B cell (primary cell): ENCODE data around the gene TAF9.

Experiments used
- EZH2 ChIP-seq: IDR thresholded peaks from 2 replicates; pipeline ENCODE4 v1.6.1; 2012; ENCODE audit warnings: borderline replicate concordance, low read depth, mild to moderate bottlenecking, moderate library complexity, low read length; ENCODE audit not compliant: insufficient read depth, poor library complexity, severe bottlenecking
- TF ChIP-seq, protein P1 (sequence below): fragments of 200-600 bp; IDR thresholded peaks from one replicate; pipeline ENCODE4 v1.8.0; 2022; ENCODE audit warnings: antibody characterized with exemption, mild to moderate bottlenecking

DNA sequence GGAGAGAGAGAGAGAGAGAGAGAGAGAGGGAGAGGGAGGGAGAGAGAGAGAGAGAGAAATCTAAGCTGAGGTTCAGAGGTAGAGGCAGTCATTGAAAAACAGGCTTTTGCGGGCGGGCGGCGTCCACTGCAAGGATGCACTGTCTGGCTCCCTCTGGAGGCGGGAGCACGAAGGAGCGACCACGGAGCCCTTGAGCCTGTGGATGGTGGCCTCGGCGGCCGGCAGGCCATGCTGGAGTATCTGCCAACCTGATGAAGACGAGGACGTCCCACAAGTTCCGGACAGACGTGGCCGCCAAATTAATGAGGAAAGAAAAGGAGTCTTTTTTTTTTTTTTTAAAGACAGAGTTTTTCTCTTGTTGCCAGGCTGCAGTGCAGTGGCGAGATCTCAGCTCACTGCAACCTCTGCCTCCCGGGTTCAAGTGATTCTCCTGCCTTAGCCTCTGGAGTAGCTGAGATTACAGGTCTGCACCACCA lies 34.5 kb downstream of the TAF9 start:
- TF ChIP-seq, protein P1, sequence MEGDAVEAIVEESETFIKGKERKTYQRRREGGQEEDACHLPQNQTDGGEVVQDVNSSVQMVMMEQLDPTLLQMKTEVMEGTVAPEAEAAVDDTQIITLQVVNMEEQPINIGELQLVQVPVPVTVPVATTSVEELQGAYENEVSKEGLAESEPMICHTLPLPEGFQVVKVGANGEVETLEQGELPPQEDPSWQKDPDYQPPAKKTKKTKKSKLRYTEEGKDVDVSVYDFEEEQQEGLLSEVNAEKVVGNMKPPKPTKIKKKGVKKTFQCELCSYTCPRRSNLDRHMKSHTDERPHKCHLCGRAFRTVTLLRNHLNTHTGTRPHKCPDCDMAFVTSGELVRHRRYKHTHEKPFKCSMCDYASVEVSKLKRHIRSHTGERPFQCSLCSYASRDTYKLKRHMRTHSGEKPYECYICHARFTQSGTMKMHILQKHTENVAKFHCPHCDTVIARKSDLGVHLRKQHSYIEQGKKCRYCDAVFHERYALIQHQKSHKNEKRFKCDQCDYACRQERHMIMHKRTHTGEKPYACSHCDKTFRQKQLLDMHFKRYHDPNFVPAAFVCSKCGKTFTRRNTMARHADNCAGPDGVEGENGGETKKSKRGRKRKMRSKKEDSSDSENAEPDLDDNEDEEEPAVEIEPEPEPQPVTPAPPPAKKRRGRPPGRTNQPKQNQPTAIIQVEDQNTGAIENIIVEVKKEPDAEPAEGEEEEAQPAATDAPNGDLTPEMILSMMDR: peak; percentile 62
- TF ChIP-seq EZH2: no peak
